Measurements from ENCODE around the gene RAB9A.
"Not testable (repeated sequence)": the region's sequence is repeated elsewhere in the genome, so short reads cannot be mapped to it uniquely, and the experiment has no call there.

Gene RAB9A

GRCh38 chrX:13688958-13689740 lies at the start of gene RAB9A:
RAB9A (plus strand) TSS chrX:13689128; CDS start chrX:13708747, 19,619 bp downstream.
- peak; percentile 79 for DNase-seq (ENCODE audit: low read depth)

DNA sequence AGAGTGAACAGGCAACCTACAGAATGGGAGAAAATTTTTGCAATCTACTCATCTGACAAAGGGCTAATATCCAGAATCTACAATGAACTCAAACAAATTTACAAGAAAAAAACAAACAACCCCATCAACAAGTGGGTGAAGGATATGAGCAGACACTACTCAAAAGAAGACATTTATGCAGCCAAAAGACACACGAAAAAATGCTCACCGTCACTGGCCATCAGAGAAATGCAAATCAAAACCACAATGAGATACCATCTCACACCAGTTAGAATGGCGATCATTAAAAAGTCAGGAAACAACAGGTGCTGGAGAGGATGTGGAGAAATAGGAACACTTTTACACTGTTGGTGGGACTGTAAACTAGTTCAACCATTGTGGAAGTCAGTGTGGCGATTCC lies 47.2 kb upstream of the RAB9A start:
- DNase-seq (ENCODE audit: low read depth), result not testable (repeated sequence)

DNA sequence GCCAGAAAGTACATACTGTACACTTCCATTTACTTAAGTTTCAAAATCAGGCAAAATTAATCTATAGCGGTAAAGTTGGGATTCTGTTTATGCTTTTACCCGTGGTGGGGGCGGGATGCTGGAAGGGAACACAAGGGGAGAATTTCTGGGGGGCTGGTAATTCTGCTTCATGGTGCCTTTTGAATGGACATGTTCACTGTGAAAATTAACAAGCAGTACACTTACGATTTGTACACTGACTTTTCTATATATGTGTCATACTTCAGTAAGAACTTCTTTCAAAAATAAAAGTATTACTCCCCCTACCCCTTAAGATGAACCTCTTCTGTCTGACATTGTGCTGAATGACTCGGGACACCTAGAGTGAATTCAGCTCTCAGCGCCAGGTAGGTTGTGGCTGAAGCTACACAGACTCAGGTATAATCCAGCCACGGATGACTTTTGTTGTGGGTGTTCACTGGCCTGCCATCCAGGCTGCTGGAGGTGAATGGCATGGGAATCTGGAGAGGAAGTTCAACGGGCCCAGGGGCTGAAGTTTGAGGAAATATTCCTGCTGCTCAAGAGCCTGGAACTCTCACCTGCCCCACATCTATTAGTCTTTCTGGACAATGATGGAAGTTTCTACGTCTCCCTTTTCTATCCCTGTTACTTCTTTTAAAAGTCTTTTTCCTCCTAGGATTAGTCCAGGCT lies 43.3 kb upstream of the RAB9A start:
- DNase-seq (ENCODE audit: low read depth), result no peak

DNA sequence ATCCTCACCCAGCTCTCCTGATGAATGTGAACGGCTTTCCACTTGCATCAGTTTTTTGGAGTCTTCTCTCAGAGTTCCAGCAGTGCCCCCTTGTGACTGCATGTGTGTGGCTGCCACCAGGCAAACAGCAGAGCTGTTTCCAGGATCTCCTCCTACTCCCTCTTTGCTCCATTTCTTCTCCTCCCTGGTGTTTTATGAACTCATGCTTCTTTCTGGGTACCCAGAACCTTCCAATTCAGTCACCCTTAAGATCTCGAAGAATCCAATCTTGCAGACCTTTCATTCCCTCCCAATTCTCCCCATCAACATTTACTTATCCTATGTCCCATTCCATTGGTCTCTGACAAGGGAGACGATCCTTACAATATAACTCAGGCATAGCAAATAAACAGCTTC lies 42.8 kb upstream of the RAB9A start:
- peak; percentile 54 for DNase-seq (ENCODE audit: low read depth)

GRCh38 chrX:13647709-13648212 lies 41.2 kb upstream of the RAB9A start:
- no peak for DNase-seq (ENCODE audit: low read depth)

DNA sequence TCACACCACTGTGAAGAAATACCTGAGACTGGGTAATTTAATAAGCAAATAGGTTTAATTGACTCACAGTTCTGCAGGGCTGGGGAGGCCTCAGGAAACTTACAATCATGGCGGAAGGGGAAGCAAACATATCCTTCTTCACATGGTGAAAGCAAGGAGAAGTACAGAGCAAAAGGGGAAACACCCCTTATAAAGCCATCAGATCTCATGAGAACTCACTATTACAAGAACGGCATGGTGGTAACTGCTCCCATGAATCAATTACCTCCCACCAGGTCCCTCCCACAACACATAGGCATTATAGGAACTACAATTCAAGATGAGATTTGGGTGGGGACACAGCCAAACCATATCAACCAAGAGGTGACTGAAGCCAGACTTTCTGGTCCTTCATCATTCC lies 40.6 kb upstream of the RAB9A start:
- DNase-seq (ENCODE audit: low read depth), result not testable (repeated sequence)

DNA sequence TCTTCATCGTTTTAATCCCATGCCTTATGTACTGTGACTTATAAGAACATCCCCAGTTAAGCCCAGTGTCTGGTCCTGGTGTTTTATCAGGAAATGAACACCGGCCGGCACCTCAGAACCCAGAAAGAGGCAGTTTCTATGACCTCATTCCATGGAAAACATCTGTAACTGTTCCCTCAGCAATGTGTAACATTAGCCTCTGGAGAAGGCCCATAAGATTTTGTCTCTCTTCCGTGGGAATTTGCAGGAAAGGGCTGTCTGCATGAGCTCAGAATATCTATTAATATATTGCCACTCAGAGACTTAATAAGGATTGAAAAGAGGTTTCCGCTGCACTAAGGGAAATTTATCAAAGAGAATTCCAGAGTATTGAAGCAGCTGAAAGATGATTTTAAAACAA lies 39.1 kb upstream of the RAB9A start:
- no peak for DNase-seq (ENCODE audit: low read depth)

DNA sequence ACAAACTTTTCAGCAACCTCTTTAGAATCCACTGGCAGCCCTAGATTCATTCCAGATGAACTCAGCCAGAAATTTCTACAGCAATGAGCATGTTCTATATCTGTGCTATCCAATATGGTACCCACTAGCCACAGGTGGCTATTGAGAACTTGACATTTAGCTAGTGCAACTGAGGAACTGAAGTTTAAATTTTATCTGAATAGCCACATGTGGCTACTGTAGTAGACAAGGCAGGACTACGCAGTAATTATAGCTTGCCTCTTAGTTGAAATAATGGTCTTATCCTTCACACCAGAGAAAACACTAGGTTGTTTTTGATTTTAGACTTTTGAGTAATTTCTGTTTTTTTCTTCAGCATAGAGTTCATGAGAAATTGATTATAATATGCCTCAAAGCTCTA lies 38.6 kb upstream of the RAB9A start:
- DNase-seq (ENCODE audit: low read depth), result no peak

GRCh38 chrX:13651150-13651549 lies 37.8 kb upstream of the RAB9A start:
- DNase-seq (ENCODE audit: low read depth), result peak; percentile 33

DNA sequence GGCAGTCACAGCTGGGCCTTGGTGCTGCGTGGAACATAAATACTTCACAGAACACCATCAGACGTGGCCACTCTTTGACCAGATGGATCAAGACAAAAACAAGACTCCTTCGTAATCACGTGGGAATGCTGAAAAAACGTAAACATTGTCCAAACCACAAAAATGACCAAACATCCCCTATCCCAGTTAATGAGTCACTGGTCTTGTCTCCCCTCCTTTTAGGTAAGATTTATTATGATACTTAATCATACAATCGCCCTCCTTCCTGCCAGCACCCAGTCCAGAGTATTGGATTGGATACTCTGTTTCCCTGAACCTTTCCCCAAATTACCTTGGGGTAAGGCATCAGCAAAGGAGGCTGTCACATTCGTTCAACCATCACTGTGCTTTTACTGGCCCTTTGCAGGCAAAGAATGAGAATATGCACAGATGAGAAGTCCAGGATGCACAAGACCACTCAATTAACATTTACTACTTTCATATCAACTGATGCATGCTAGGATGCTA lies 36.6 kb upstream of the RAB9A start:
- DNase-seq (ENCODE audit: low read depth), result peak; percentile 90

GRCh38 chrX:13652850-13653693 lies 35.9 kb upstream of the RAB9A start, which contains the start of gene TCEANC:
TCEANC (plus strand) TSS chrX:13653141; CDS start chrX:13662509, 9,368 bp downstream.
- DNase-seq (ENCODE audit: low read depth), result peak; percentile 96

- DNase-seq (ENCODE audit: low read depth), result no peak
Measured at GRCh38 chrX:13654116-13654515, 34.8 kb upstream of the RAB9A start.

GRCh38 chrX:13655674-13656073 lies 33.3 kb upstream of the RAB9A start:
- no peak for DNase-seq (ENCODE audit: low read depth)

DNA sequence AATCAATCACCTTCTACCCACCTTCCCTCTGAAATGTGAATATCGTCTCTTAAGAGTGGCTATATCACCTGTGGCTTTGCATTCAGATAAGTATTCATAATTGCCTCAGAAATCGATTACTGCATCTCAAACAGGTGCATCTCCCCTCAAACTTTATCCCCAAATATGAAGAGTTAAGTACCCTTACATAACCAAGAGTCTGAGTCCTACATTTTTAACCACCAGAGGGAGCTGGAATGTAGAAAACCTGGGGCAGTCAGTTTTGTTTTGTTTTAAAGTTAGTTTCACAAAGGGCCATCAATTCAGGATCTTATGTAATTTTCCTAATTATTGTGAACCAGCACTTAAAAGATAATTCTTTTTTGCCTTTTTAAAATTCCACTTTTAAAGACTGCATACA lies 30.3 kb upstream of the RAB9A start:
- peak; percentile 64 for DNase-seq (ENCODE audit: low read depth)

- peak; percentile 73 for DNase-seq (ENCODE audit: low read depth)
Measured at GRCh38 chrX:13659063-13659462, 29.9 kb upstream of the RAB9A start.

DNA sequence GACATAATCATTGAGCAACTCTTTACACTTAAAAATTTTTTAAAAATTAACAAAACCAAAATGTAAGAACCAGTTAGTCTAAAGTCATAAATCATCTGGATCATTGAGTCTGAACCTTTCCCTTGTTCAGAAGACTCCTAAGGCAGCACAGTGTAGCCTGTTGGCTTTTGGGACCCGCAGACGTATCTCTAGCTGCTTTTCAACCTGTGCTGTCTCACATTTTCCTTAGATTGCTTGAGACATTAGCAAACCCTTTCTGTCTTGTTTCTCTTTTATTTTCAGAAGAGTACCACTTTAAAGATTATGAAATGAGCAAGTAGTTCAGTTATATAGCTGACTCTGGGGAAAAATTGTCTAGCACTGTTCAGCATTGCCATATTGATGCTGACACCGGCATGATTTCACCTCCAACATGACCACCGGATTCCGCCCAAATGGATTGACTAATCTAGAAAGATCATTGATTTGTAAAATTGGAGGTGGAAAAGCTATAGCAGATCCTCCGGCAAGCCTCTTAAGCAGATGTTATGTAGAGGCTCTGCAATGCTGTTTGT lies 27.1 kb upstream of the RAB9A start:
- no peak for DNase-seq (ENCODE audit: low read depth)

DNA sequence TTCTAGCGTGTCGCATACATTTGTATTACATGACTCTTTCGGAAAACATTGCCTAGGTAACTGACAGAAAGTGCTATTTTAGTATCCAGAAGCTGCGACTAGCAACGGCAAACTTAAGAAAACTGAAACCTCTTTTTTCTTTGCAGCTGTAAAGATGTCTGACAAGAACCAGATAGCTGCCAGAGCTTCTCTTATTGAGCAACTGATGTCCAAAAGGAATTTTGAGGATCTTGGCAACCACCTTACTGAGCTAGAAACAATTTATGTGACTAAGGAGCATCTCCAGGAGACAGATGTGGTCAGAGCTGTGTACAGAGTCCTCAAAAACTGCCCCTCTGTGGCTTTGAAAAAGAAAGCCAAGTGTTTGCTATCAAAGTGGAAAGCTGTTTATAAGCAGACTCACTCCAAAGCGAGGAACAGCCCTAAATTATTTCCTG lies 26.6 kb upstream of the RAB9A start:
- peak; percentile 13 for DNase-seq (ENCODE audit: low read depth)

DNA sequence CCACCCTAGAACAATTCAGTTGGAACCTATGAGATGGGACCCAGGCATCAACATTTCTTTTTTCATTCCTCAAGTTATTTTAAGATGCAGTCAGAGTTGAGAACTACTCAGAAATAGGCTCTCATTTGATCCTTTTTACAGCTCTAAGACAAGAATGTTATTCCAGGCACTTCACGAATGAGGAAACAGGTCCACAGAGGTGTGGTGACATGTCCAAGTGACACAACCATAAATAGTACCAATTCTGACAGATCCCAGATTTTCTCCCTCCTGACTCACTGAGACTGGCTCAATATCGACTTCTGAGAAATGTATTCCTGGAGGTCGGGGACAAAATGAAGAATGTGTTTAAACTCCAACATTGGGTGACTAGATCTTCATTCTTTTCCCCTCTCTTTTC lies 24.9 kb upstream of the RAB9A start:
- DNase-seq (ENCODE audit: low read depth), result no peak

- no peak for DNase-seq (ENCODE audit: low read depth)
Measured at GRCh38 chrX:13666836-13667235, 22.1 kb upstream of the RAB9A start.

DNA sequence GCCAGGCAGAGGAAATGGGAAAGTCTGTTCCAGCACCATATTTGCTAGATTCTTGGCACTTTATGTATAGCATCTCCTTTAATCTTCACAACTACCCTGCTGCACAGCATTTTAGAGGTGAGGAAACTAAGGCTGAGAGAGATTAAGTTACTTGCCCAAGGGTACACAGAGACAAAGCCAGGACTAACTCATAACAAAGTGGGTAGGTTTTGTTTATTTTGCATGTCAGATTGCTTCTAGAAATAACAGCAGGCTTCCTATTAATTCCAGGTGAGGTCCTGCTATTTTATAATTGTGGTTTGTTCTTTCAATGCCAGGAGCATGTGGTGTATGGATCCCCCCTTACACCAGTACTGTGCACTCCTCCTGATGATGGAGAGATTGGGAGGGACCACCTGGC lies 21.0 kb upstream of the RAB9A start:
- no peak for DNase-seq (ENCODE audit: low read depth)

- DNase-seq (ENCODE audit: low read depth), result peak; percentile 83
Measured at GRCh38 chrX:13669246-13669737, 19.6 kb upstream of the RAB9A start.

GRCh38 chrX:13669755-13670154 lies 19.2 kb upstream of the RAB9A start:
- DNase-seq (ENCODE audit: low read depth), result not testable (repeated sequence)

All from ELR (cell line).